NCI-H2196 (cell line): ENCODE results near the gene CTIF.

Experiments used
- DNase-seq: peaks from one replicate; lab custom pipeline; 2025; ENCODE audit not compliant: unreplicated experiment; lab: John Stamatoyannopoulos, UW

Gene CTIF

DNA sequence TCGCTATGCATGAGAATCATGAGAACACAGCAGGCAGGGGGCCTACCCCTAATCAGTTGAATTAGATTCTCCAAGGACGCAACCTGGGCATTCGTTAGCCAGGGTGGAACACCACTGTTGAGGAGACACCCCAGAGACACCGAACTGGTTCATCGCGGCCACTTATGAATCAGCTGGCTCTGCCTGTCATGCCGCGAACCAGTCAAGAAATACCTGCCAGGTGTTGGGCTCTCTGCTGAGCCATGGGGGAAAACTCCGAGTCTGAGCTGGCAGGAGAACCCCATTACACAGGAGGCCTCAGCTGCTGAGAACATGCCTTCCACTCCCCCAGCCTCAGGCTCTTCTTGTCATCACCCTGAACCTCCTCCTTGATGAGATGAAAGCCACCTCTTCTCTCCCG lies 227.7 kb downstream of the CTIF start:
- no peak for DNase-seq

DNA sequence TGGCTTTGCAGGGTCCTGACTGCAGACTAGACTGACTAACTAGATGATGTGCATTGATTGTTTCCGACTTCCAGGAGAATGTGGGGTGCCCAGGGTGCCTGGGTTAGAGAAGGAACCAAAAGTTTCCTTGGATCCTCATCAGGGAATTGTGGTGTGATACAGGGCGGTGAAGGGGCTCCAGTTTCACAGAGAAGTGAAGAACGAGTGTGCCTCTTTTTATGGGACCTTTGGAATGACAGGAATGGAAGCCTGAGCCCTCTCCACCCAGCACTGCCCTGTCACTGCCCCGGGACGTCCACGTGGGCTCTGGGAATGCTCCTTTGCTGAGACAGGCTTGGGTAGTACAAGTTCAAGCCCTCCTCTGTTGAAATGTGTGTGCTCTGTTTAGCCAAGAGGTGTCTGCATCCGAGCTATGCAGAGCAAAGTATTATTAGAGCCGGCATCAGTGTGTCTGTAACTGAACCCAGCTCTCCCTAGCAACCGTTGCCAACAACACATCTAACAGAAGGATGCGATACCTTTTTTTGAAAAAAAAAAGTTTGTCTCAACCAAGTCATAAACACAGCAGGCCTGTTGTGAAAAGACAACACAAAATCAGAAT lies 228.4 kb downstream of the CTIF start:
- peak; percentile 25 for DNase-seq

- DNase-seq: no peak
Measured at GRCh38 chr18:48769006-48769636, 230.3 kb downstream of the CTIF start.

DNA sequence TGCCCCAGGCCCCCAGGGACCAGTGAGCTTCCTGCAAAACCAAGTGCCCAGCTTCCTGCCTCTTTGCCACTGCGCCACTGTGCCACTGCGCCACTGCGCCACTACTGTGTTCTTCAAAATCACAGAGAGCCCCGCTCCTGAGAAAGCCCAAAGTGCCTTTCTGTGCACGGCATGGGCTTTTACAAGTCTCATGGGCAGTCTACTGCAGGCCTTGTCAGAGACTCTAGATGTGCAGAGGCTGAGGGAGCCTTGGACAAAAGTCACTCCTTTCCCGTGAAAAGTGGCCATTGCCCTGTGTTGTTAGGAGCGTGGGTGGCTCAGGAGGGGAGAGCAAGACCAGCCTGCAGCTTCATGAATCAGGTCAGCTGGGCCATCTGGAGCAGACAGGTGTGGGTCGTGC lies 231.4 kb downstream of the CTIF start:
- no peak for DNase-seq

DNA sequence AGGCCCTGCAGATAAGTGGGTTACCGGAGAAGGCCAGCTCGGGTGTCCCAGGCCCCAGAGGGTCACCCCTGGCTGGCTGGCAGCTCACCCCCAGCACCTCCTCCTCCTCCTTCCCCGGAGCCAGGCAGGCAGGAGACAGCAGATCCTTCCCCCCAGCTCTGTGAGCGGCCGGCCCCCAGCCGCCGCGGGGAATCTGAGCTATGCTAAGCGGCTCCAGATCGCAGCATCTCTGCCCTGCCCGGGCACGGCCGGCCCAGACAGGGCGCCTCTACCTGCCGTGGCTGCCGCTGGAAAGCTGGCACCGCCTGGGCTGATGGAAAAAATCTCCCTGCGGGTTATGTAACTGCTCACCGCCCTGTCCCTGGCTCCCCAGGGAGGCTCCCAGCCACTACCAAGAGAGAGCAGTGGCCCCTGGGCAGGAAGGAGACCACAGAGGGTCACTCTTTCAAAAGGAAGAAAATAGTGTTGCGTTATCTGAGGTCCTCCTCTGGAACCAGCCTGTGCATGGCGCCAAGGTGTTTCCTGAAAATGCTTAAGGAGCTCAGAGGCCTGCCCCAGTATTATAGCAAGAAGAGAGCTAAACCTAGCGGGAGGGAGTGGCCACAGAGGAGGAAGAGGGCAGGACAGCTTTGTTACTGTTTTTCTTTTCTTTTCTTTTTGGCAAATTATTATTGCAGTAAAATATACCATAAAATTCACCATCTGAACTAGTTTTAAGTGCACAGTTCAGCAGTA lies 233.0 kb downstream of the CTIF start:
- DNase-seq: no peak

- DNase-seq: no peak
Measured at GRCh38 chr18:48772457-48772856, 233.6 kb downstream of the CTIF start.

DNA sequence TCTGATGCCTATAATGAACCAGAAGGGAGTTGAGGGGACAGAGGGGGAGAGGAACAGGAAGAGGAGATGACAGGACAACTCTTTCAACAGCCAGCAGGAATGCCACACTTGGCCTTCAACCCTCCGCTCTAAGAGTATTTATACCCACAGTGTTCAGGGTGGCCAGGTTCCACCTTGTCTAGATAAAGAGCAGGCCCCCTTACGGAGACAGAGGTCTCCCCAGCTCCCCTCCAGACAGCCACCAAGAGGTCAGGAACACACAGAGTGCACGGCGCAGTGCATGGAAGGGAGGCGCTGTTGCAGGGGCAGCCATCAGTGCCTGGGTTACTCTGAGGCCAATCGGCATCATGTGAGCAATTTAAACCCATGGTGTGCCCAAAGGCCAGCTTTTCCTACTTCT lies 235.0 kb downstream of the CTIF start:
- no peak for DNase-seq

GRCh38 chr18:48774941-48775340 lies 236.1 kb downstream of the CTIF start:
- no peak for DNase-seq

GRCh38 chr18:48775372-48776155 lies 236.7 kb downstream of the CTIF start:
- no peak for DNase-seq

- no peak for DNase-seq
Measured at GRCh38 chr18:48776156-48776555, 237.3 kb downstream of the CTIF start.

GRCh38 chr18:48776641-48777025 lies 237.8 kb downstream of the CTIF start:
- DNase-seq: no peak

DNA sequence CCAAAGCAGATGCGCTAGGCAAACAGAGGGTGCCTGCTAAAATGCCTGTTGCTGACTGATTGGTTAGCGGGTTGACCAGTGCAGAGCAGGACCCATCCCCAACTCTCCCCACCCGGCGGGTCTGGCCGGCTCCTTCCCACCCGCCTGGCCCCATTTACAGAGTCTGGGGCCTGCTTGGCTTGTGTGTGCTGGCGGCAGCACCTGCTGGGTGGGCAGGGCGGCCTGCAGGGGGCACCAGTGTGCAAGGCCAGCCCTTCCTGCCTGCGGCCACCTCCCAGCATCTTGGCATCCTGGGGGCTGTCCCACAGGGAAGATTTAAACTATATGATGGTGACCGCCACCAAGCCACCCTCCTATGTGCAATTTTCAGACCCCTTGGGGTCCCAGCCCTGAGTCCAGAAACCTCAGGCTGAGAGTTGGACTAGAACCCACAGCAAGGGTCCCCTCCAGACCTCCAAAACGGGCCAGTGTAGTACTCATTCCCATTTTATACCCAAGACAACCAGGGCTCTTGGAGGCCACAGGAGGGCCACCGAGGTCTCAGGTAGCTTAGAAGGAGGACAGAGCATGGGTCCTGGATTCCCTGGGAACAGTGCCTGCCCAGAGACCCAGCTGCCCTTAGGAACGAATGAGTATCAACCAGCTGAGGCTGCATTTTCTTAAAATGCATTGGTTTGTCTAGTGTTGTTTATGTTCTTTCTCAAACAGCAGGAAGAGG lies 238.4 kb downstream of the CTIF start:
- peak; percentile 37 for DNase-seq

- DNase-seq: no peak
Measured at GRCh38 chr18:48777744-48778116, 238.9 kb downstream of the CTIF start.

DNA sequence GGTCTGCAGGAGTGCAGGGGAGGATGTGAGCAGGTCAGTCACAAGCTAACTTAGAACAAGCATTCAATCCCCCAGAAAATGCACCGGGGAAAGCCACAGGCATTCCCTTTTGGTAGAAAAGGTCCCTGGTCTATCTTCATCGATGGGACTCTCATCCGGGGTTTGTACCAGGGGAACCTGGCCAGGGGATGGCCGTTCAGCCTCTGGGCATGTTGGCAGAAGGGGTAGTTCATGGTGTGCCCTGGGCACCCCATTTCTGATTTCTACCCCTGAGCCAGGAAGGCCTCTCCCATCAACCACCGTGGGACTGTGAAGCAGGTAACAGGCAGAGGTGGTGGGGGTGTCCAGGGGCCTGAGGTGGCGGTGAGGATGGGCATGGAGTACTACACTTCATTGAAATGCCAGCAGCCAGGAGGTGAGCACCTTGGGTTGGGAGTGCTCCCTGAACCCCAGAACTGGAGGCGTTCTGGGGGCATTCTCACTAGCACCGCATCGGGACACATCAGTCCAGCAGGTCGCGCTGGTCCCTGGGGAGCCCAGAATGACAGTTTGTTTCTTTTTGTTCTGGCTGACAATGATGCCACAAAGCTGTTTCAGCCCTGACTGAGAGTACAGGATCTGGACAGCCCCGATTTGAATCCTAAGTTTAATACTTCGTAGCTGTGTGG lies 239.6 kb downstream of the CTIF start:
- no peak for DNase-seq

- no peak for DNase-seq
Measured at GRCh38 chr18:48779462-48779861, 240.6 kb downstream of the CTIF start.

- DNase-seq: no peak
Measured at GRCh38 chr18:48780201-48780912, 241.5 kb downstream of the CTIF start.

- DNase-seq: no peak
Measured at GRCh38 chr18:48780913-48781162, 242.0 kb downstream of the CTIF start.

- DNase-seq: peak; percentile 24
Measured at GRCh38 chr18:48781163-48781987, 242.5 kb downstream of the CTIF start.

- DNase-seq: no peak
Measured at GRCh38 chr18:48781988-48782363, 243.1 kb downstream of the CTIF start.
